Mammary epithelial cell (primary cell): ENCODE measurements around the gene SPATA25.

Source experiments
- CTCF ChIP-seq, 2 donors: IDR thresholded peaks in 1 of 2; conservative IDR thresholded peaks in 1 of 2; 2 replicates each; pipeline ENCODE4 v1.5.1; 2011 to 2012; ENCODE audit warnings: inconsistent platforms in 2 of 2, low read length in 2 of 2, mild to moderate bottlenecking in 2 of 2, control low read depth in 1 of 2, low read depth in 1 of 2; ENCODE audit not compliant: insufficient read depth in 1 of 2; ENCODE audit errors: extremely low read depth in 1 of 2
- EZH2 ChIP-seq: IDR thresholded peaks from 2 replicates; pipeline ENCODE4 v1.6.1; 2012; ENCODE audit warnings: low read length, inconsistent platforms, borderline replicate concordance

- TF ChIP-seq CTCF (conservative IDR thresholded peaks at IDR 0.05 in 1 of 2, IDR thresholded peaks at IDR 0.05 in 1 of 2; ENCODE audit: extremely low read depth in 1 of 2, insufficient read depth in 1 of 2, low read depth in 1 of 2, low read length in 2 of 2) = no peak
- no peak for TF ChIP-seq EZH2
These were observed 43.9 kb downstream of the SPATA25 start for GRCh38 chr20:45843506-45843905.
